Measurements from ENCODE around the gene CXCL8. TPM values are rescaled to one million over a fixed set of nuclear protein-coding genes. Genes with fewer than 3 reads are reported as not detected.

CXCL8 gene
- total RNA-seq, 1 experiment from 2014 or later = 477 TPM

- H3K4me2 ChIP-seq (ENCODE audit: low read length) = no peak overlapping the region
- no peak overlapping the region for H3K4me3 ChIP-seq (ENCODE audit: low read length)
- no peaks in the 10 kb centered on the region for H3K79me2 ChIP-seq (ENCODE audit: low read length)
- no peaks in the 10 kb centered on the region for H3K36me3 ChIP-seq (ENCODE audit: low read depth, low read length)
- no peaks in the 10 kb centered on the region for H3K27me3 ChIP-seq (ENCODE audit: low read length)
- H4K20me1 ChIP-seq (ENCODE audit: low read length) = no peaks in the 10 kb centered on the region
- H3K9me2 ChIP-seq (replicated peaks; ENCODE audit: low read length) = no peaks in the 10 kb centered on the region
- no peaks in the 10 kb centered on the region for H3F3A ChIP-seq (ENCODE audit: low read length, unreplicated experiment)
- H3K9me3 ChIP-seq (ENCODE audit: low read length) = no peaks in the 10 kb centered on the region
- no peak overlapping the region for H3K9ac ChIP-seq (ENCODE audit: low read length)
- H2AFZ ChIP-seq (ENCODE audit: low read length) = no peak overlapping the region
- TF ChIP-seq CTCF (conservative IDR thresholded peaks at IDR 0.05; ENCODE audit: low read depth, low read length) (no peak), EZH2 (IDR thresholded peaks at IDR 0.05; ENCODE audit: low read length, unreplicated experiment) (no peak), EZH2phosphoT487 (IDR thresholded peaks at IDR 0.05; ENCODE audit: borderline replicate concordance, low read length) (no peak)
- BruUV-seq (replicated peaks) = no TSS peak
- H3K27ac ChIP-seq (ENCODE audit: low read length) = no peak overlapping the region
- intact Hi-C loops (cut with micrococcal nuclease) = no loop called here
- ATAC-seq (no peak), DNase-seq (peak; percentile 48)
- ChIA-PET POLR2A (ENCODE audit: unreplicated experiment) (no interaction called here), CTCF (no interaction called here)
- H3K4me1 ChIP-seq (ENCODE audit: insufficient read depth, low read length) = peaks cover 9% of the 10 kb centered on the region; the same call in 1 of the 2 replicates
Observed at GRCh38 chr4:73776321-73776729, 36.0 kb downstream of the CXCL8 start.

- ATAC-seq (peak; percentile 86), DNase-seq (peak; percentile 47)
- Histone ChIP-seq H3K27ac (ENCODE audit: low read length) (no peak overlapping the region), H3K4me1 (ENCODE audit: insufficient read depth, low read length) (peaks cover 9% of the 10 kb centered on the region; the same call in 1 of the 2 replicates), H3K79me2 (ENCODE audit: low read length) (no peaks in the 10 kb centered on the region), H3K27me3 (ENCODE audit: low read length) (no peaks in the 10 kb centered on the region), H3K9ac (ENCODE audit: low read length) (no peak overlapping the region), H3K9me2 (replicated peaks; ENCODE audit: low read length) (no peaks in the 10 kb centered on the region), H2AFZ (ENCODE audit: low read length) (peak overlapping the region; percentile 8; the same call in 1 of the 2 replicates), H3K4me2 (ENCODE audit: low read length) (no peak overlapping the region), H3K36me3 (ENCODE audit: low read depth, low read length) (no peaks in the 10 kb centered on the region), H3F3A (ENCODE audit: low read length, unreplicated experiment) (no peaks in the 10 kb centered on the region), H4K20me1 (ENCODE audit: low read length) (no peaks in the 10 kb centered on the region), H3K4me3 (ENCODE audit: low read length) (no peak overlapping the region), H3K9me3 (ENCODE audit: low read length) (no peaks in the 10 kb centered on the region)
- no TSS peak for BruUV-seq (replicated peaks)
- intact Hi-C loops (cut with micrococcal nuclease) = no loop called here
- ChIA-PET POLR2A (ENCODE audit: unreplicated experiment) (no interaction called here), CTCF (no interaction called here)
- no peak for TF ChIP-seq EZH2phosphoT487 (IDR thresholded peaks at IDR 0.05; ENCODE audit: borderline replicate concordance, low read length)
Observed at GRCh38 chr4:73777612-73778011, 37.2 kb downstream of the CXCL8 start.

- POLR2A ChIA-PET (ENCODE audit: unreplicated experiment) = no interaction called here
- H3K9me3 ChIP-seq (ENCODE audit: low read length) = no peaks in the 10 kb centered on the region
- no peaks in the 10 kb centered on the region for H3K27me3 ChIP-seq (ENCODE audit: low read length)
- no peak overlapping the region for H3K4me2 ChIP-seq (ENCODE audit: low read length)
- no peak for ATAC-seq
- DNase-seq = no peak
- H3K79me2 ChIP-seq (ENCODE audit: low read length) = no peaks in the 10 kb centered on the region
- intact Hi-C loops (cut with micrococcal nuclease) = no loop called here
- H3K9me2 ChIP-seq (replicated peaks; ENCODE audit: low read length) = no peaks in the 10 kb centered on the region
- peaks cover 9% of the 10 kb centered on the region; the same call in 1 of the 2 replicates for H3K4me1 ChIP-seq (ENCODE audit: insufficient read depth, low read length)
- no peaks in the 10 kb centered on the region for H3K36me3 ChIP-seq (ENCODE audit: low read depth, low read length)
- no peak overlapping the region for H3K9ac ChIP-seq (ENCODE audit: low read length)
- no peak overlapping the region for H3K27ac ChIP-seq (ENCODE audit: low read length)
- no peak overlapping the region for H2AFZ ChIP-seq (ENCODE audit: low read length)
- CTCF ChIA-PET = interaction anchor here (0.5 kb wide), 1 partner anchor 12 kb away, joined by 4 read pairs; no protein-coding TSS in a partner anchor
- no peaks in the 10 kb centered on the region for H3F3A ChIP-seq (ENCODE audit: low read length, unreplicated experiment)
- no peaks in the 10 kb centered on the region for H4K20me1 ChIP-seq (ENCODE audit: low read length)
- no peak overlapping the region for H3K4me3 ChIP-seq (ENCODE audit: low read length)
- TF ChIP-seq CTCF (conservative IDR thresholded peaks at IDR 0.05; ENCODE audit: low read depth, low read length) (no peak), EZH2 (IDR thresholded peaks at IDR 0.05; ENCODE audit: low read length, unreplicated experiment) (no peak), EZH2phosphoT487 (IDR thresholded peaks at IDR 0.05; ENCODE audit: borderline replicate concordance, low read length) (no peak)
- no TSS peak for BruUV-seq (replicated peaks)
Observed at GRCh38 chr4:73780243-73780642, 39.9 kb downstream of the CXCL8 start.
